Liver (tissue), 2 donors: ENCODE data around the gene MGAT3.

Experiments used
- EGR1 ChIP-seq, 2 donors: IDR thresholded peaks; 2 replicates each; pipeline ENCODE4 v1.6.1; 2016 to 2018; ENCODE audit warnings: antibody characterized with exemption in 2 of 2, low read depth in 2 of 2
- GABPA ChIP-seq, 2 donors: IDR thresholded peaks in 1 of 2; conservative IDR thresholded peaks in 1 of 2; 2 replicates each; pipeline ENCODE4 v1.6.1; 2016; ENCODE audit warnings: antibody characterized with exemption in 2 of 2, mild to moderate bottlenecking in 1 of 2, moderate library complexity in 1 of 2
- donor health status: healthy.

DNA sequence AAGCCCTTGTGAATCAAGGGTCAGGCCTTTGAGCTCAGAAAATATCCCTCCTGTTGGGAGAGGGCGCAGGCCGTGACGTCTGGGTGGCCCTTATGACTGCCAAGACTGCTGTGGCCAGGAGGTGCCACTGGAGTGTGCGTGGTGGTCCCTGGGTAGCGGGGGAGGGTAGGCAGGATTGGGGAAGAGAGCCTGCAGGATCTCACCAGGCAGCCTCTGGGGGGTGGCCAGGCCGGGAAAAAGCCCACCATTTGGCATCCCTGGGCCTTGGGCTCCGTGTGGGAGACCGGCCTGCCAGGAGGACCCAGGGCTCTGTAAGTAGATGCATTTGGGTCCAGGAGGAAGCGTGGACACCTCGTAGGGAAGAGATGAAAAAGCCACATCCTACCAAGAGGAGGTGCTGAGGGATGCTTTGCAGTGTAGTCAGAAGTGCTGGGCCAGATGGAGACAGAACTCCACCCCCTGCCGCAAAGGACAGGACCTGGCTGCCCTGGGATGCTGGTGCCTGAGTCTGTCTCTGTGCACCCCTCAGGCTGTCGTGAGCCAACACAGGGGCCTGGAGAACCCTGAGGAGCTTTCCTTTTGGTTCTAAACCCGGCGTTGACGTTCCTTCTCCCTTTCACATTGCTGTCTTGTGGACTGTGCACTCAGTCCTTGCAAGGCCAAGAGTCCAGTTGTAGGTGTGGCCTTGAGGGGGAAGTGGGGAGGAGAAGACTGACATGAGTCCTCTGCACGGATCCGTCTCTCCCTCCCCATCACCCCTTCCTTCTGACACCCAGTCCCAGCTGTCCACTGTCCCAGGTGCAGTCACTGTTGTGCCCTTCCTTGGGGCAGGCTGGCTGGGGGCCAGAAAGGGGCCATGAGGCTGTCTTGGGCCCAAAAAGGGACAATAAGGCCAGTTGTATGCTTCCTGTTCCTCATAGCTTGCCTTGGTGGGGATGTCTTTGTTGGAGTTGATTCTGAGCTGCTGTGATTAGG, 32.6 kb downstream of the MGAT3 start:
- TF ChIP-seq EGR1 (IDR thresholded peaks at IDR 0.05; ENCODE audit: low read depth in 2 of 2), result no peak
- TF ChIP-seq GABPA (IDR thresholded peaks at IDR 0.05 in 1 of 2, conservative IDR thresholded peaks at IDR 0.05 in 1 of 2), result no peak
